HG02642 (cell line): ENCODE data around the gene SNX11.
"Not testable (repeated sequence)": the region's sequence is repeated elsewhere in the genome, so short reads cannot be mapped to it uniquely, and the experiment has no call there.

Source experiments
- ATAC-seq: cut with Tn5 transposase; IDR thresholded peaks from one replicate; pipeline ENCODE4 v1.9.1; 2021; ENCODE audit warnings: mild to moderate bottlenecking; ENCODE audit not compliant: unreplicated experiment, poor library complexity

SNX11 gene, protein sequence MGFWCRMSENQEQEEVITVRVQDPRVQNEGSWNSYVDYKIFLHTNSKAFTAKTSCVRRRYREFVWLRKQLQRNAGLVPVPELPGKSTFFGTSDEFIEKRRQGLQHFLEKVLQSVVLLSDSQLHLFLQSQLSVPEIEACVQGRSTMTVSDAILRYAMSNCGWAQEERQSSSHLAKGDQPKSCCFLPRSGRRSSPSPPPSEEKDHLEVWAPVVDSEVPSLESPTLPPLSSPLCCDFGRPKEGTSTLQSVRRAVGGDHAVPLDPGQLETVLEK

DNA sequence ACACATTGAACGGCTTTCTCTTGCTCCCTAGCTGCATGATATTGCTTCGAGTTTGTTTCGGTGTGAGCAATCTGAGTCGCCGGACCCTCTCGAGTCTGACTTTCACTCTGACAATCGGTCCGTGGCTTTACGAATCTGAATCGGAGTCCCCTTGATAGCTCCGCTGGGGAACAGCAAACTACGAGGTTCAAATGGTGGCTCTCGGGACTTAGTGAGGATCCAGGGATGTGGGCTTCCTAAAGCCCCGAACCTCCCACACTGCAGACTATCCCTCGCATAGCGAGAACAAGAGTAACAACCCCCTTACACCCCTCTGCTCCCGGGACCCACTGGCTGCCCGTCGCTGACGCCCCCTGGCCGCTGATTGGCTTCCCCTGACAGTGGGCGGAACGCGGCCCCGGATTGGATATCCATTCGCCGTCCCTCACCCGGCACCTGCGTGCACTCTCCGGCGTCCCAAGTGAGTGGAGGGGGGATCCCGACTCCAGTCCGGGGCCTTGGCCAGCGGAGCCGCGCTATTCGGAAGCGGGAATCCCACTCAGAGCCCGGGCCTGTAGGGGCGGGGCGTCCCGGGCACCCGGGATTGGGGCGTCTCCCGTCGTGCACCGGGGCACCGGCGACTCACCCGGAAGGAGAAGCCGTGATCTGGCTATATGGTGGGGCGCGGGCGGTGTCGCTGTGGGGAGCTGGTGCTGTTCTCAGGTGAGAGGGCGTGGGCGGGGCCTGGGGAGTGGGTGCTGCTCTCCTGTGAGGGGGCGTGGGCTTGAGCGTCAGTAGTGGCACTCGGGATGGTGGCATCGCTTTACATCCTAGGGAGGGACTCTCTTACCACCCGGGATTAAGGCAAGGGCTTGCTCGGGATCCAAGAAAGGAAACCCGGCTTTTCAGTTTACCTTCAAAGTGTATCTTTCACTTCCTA, at the start of gene SNX11:
TSS of gene SNX11 (plus strand) at position 630 of the 919 bp plus-strand sequence. CDS start 4,278 bp downstream, outside the sequence.
- ATAC-seq: peak; percentile 84

DNA sequence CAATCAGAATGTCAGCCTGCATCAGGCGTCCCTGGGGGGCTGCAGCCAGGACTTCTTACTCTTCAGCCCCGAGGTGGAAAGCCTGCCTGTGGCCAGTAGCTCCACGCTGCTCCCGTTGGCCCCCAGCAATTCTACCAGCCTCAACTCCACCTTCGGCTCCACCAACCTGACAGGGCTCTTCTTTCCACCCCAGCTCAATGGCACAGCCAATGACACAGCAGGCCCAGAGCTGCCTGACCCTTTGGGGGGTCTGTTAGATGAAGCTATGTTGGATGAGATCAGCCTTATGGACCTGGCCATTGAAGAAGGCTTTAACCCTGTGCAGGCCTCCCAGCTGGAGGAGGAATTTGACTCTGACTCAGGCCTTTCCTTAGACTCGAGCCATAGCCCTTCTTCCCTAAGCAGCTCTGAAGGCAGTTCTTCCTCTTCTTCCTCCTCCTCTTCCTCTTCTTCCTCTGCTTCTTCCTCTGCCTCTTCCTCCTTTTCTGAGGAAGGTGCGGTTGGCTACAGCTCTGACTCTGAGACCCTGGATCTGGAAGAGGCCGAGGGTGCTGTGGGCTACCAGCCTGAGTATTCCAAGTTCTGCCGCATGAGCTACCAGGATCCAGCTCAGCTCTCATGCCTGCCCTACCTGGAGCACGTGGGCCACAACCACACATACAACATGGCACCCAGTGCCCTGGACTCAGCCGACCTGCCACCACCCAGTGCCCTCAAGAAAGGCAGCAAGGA, 49.0 kb upstream of the SNX11 start:
- no peak for ATAC-seq

DNA sequence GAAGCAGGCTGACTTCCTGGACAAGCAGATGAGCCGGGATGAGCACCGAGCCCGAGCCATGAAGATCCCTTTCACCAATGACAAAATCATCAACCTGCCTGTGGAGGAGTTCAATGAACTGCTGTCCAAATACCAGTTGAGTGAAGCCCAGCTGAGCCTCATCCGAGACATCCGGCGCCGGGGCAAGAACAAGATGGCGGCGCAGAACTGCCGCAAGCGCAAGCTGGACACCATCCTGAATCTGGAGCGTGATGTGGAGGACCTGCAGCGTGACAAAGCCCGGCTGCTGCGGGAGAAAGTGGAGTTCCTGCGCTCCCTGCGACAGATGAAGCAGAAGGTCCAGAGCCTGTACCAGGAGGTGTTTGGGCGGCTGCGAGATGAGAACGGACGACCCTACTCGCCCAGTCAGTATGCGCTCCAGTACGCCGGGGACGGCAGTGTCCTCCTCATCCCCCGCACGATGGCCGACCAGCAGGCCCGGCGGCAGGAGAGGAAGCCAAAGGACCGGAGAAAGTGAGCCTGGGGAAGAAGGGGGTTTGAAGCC, 48.4 kb upstream of the SNX11 start:
- no peak for ATAC-seq

DNA sequence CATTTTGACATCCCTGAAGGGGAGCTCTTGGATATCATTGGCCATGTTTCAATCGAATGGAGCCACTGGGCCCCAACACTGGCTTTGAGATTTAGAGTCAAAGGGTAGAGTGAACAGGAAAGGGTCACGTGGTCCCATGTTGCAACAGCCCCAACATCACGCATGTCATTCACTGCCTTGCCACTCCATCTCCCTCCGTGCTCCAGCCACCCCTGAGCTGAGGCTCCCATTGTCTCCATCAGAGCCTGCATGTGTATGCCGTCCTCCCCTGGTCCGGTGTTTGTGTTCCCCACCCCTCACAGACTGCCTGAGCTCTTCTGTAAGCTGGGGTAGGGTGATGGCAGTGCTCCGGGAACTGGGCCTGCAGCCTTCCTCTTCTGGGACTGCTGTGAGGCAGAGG, 47.3 kb upstream of the SNX11 start:
- ATAC-seq: no peak

DNA sequence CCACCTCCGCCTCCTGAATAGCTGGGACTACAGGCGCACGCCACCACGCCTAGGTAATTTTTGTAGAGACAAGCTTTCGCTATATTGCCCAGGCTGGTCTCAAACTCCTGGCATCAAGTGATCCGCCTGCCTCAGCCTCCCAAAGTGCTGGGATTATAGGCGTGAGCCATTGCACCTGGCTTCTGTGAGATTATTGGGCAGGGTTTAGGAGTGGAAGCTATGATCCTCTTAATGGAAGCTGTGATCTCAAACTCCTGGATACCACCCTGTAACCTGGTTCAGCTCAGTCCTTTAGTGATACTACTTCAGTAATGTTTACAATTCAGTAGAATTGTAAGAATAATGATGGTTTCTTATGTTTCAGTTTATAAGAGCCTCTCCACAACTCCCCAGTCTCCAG, 45.3 kb upstream of the SNX11 start:
- ATAC-seq: no peak

DNA sequence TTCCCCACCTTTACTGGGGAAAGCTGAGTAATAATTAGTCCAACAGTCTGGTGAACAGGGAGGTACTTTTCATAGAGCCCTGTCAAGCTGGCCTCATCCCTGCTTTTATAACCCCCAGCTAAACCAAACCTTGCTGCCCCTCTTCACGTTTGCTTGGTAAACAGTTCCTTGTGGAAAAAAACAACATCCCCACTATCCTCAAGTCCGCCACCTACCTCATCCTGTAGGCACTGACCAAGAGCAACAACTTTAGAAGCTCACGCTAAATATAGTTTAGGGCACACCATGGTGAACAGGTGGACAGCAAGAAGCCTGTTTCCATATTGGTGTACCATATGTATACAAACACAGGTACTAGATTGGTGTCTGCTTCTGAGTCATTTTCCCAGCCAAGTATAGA, 42.9 kb upstream of the SNX11 start:
- no peak for ATAC-seq

DNA sequence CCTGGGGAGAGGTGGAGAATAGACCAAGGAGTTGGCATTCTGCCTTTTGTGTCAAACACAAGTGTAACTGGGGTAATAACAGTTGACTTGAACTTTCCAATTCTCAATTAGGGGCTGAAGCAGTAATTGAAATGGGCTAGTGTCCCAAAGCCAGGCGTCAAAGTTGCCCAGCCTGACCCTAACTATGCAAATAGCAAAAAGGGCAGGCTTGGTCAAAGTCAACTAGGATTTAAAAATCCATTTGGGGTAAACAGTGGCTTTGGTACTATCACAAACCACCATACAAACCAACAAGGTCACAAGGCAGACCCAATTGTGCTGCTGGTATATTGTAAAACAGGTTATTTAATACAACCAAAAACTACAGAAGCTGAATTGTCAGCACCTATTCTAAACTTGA, 41.4 kb upstream of the SNX11 start:
- ATAC-seq: no peak

DNA sequence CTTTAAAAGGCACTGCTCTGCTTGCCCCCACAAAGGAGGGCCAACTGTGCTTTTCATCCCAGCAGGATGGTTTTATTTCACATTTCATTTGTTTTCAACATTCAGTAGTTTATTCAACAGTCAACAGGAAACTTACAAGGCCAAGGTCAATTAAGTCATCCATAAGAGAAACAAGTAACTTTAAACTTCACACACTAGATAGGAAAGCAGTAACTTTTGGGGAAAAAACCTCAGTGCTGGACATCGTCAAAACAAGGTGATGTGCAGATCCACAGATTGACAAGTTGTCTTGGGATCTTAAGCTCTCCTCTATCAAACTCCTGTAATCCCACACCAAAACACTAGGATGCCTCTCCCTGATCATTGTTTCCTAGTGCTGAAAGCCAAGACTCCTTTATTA, 40.9 kb upstream of the SNX11 start:
- ATAC-seq: no peak

DNA sequence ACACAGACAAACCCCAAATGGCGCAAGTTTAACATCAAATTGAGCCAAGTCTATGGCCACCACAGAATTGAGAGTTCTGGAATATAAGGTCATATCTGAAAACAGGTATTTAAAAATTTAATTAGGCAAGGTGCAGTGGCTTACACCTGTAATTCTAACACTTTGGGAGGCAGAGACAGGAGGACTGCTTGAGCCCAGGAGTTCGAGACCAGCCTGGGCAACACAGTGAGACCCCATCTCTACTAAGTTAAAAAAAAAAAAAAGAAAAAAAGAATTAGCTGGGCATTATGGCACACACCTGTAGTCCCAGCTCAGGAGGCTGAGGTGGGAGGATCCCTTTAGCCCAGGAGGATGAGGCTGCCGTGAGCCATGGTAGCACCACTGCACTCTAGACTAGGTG, 40.3 kb upstream of the SNX11 start:
- no peak for ATAC-seq

DNA sequence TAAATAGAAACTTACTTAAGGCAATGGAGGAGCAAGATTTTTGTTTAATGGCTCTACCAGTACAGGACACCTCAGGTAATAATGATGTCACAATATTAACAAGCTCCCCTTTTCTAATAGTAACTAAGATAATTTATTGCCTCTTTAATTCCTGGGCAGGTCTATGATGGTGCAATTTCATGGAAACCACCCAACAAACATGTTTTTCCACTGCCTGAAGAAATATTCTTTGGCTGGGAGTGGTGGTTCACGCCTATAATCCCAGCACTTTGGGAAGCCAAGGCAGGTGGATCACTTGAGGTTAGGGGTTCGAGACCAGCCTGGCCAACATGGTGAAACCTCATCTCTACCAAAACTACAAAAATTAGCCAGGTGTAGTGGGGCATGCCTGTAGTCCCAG, 39.8 kb upstream of the SNX11 start:
- ATAC-seq: not testable (repeated sequence)

DNA sequence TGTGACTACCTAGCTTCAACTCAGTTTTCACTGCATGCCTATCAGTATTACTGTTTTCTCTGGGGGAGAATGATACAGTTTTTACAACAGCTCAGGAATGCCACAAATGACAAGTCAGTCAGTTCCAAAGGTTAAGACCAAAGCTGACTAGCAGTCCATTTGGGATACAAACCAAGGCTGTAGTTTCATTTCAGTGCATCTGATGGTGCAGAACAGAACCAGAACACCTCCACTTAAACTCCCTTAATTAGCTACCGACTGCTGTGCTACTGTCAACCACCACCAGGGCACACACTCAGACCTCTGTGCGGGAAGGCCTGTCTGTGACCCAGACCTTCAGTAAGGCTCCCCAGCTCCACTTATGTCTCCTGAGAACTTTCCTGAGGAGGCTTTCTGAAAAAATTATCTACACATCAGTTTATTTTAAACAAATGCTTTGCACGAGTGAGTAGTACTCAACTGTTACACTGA, 39.0 kb upstream of the SNX11 start:
- ATAC-seq: no peak

DNA sequence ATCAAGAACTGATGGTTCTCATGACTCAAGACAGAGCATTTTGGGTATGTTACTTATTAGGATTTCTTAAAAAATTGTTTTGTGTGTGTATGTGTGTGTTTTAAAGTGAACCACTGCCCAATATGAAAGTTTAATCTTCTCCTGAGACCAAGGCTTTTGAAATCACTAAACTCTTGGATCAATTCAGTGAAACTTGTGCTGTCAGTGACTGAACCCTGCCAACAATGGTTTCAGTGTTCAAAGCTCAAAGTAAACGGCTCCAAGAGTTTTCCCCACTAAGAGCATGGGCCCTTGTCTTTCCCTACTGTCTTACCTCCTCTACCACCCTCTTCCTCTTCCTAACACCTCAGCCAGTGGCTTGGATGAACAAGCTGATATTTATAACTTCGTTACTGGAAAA, 37.4 kb upstream of the SNX11 start:
- no peak for ATAC-seq

DNA sequence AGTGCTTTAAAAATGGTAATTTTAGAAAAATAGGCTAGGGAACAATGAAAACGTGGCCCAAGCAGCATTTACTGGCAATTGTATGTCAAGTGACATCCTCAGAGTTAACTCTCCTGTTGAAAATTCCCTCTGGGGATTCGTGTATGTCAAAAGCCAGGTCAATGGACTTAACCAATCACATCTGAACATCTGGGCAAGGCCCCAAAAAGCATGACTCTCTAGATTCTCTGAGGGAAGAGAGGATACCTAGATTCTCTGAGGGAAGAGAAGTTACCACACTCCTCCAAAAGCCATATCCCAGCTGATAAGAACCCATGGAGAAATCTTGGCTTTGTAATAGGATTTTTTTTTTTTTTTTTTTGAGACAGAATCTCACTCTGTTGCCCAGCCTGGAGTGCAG, 35.9 kb upstream of the SNX11 start:
- ATAC-seq: no peak

DNA sequence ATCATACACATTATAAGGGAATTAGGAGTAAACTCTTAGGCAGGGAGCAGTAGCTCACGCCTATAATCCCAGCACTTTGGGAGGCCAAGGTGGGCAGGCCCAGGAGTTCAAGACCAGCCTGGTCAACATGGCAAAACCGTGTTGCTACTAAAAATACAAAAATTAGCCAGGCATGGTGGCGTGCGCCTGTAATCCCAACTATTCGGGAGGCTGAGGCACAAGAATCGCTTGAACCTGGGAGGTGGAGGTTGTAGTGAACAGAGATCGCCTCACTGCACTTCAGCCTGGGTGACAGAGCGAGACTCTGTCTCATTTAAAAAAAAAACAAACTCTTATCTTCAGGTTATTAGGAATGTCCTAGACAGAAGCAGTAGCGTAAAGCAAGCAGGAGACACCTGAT, 34.8 kb upstream of the SNX11 start:
- not testable (repeated sequence) for ATAC-seq

DNA sequence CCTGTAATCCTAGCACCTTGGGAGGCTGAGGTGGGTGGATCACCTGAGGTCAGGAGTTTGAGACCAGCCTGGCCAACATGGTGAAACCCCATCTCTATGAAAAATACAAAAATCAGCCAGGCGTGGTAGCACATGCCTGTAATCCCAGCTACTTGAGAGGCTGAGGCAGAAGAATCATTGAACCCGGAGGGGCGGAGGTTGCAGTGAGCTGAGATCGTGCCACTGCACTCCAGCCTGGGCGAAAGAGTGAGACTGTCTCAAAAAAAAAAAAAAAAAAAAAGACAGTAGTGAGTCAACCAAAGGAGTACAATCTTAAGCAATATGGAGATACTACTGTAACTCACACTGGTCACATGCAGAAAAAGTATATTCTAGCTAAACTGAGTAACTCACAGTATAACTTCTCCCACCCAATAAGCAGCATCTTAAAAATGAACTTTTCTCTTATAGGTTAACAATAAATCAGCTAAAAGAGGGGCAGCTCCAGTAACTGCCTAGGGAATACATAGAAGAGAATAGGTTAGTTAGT, 33.9 kb upstream of the SNX11 start:
- not testable (repeated sequence) for ATAC-seq

DNA sequence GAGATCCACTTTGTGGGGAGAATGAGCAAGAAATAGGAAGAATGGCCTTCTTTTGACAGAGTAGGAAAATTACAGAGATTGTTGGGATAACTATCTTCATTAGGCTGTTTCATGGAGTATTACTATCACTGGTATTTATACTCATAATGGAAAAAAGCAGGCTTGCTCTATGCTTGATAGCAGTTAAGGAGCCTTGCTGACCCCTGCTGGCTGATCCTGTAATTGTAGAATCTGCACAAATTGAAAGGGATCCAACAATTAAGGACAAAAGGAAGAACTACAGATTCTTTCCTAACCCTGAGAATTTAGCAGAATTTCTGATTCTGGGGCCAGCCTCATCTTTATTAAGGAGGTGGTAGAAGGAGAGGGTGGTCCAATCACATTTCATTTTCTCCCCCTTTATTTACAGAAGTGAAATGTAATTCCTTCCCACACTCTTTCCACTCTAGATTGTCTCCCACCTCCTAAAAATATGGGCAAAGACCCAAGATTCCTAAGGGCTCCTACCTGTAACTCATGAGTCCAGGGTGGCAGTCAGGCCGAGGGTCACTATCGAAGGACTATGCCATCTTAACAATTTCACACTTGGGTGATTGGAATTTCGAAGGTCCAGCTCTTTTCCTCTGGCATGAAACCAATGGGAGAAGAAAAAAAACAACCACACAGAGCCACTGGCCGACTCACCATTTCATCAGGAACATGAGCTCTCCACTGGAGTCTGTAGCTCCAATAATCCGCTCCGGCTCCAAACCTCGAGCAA, 33.1 kb upstream of the SNX11 start:
- no peak for ATAC-seq

DNA sequence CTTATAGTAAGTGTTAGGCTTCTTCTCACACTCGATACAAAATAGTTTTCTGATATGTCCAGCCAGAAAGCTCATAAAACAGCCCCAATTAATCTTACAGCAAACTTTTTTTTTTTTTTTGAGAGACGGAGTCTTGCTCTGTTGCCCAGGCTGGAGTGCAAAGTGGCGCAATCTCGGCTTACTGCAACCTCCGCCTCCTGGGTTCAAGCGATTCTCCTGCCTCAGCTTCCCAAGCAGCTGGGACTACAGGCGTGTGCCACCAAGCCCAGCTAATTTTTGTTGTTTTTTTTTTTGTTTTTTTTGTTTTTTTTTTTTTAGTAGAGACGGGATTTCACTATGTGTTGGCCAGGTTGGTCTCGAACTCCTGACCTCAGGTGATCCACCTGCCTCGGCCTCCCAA, 30.4 kb upstream of the SNX11 start:
- ATAC-seq: not testable (repeated sequence)

DNA sequence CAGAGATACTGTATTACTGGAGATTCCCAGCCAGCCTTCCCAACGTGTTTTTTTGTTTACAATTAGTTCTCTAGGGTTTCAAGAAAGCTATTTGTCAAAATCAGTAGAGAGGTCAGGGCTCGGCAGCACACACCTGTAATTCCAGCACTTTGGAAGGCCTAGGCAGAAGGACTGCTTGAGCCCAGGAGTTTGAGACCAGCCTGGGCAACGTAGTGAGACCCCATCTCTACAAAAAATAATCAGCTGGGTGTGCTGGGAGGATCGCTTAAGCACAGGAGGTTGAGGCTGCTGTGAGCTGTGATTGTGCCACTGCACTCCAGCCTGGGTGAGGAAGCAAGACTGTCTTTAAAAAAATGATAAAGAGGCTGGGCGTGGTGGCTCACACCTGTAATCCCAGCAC, 25.7 kb upstream of the SNX11 start:
- no peak for ATAC-seq

DNA sequence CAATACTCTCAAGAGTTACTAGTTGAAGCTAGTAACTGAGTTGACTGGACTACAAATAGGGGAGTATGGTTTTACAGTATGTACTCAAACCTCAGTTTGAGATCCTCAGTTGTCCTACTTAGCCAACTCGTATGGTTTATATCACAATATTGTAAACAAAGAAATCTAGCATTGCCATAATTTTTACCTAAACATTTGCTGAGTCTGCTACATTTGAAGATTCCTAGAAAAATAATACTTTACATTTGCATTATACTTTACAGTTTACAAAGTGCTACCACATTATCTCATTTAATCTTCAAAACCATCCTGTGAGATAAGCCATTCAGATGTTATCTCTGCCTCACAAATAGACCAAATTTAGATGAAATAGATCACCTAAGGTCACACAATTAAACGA, 22.6 kb upstream of the SNX11 start:
- no peak for ATAC-seq
